HG03039 (cell line): ENCODE results near the gene IQCE.

ENCODE experiments used
- ATAC-seq: cut with Tn5 transposase; IDR thresholded peaks from one replicate; pipeline ENCODE4 v1.9.1; 2021; ENCODE audit warnings: mild to moderate bottlenecking, moderate library complexity; ENCODE audit not compliant: unreplicated experiment

IQCE gene

DNA sequence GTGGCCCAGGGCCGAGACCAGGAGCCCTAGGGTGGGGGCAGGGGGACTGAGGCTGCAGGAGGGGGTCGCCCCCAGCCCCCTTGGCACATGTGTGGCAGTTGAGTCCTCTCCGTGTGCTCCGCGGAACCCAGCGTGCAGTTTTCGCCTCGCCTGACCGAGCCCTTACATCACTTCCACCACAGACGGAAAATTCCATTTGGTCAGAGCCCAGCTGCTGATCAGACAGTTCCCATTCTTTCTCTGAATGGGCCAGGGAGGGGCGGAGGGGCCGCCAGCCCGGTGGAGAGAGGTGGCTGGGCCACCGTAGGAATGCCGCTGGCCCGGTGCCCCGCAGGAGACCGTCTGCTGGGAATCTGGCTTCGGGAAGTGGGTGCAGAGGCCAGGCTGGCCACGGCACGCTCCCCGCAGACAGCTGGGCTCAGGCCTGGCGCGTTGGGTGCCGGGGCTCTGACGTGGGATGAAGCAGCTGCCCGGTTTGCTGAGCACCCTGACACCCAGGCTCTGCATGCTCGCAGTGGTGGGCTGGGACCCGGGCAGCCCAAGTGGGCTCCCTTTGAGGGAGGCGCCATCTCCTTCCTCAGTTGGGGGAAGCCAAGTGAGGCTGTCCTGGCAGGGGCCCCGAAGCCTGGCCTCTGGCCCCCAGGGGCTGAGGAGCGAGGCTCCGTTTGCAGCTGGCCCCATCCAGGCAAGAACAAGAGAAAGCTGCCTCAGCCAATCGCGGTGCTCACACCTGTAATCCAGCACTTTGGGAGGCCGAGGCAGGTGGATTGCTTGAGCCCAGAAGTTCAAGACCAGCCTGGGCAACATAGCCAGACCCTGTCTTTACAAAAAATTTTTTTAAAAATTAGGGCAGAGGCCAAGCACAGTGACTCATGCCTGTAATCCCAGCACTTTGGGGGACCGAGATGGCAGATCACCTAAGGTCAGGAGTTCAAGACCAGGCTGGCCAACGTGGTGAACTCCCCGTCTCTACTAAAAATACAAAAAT is 82.9 kb downstream of the IQCE start:
- ATAC-seq, result no peak

GRCh38 chr7:2643386-2644219 is 84.8 kb downstream of the IQCE start:
- no peak for ATAC-seq

DNA sequence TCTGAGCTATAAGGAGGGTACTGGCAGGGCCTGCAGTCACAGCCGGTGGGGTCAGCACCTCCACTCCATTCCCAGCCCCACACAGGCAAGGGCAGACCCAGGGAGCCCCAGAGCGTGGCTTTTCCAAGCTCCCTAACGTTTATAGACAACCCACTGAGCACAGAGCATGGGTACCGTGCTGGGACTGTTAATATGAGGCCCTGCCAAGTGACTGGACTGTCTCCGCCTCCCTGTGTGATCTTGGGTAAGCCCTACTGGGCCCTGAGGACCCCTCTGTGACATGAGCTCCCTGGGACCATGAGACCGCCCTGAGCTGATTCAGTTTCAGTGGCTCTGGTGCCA is 85.4 kb downstream of the IQCE start:
- no peak for ATAC-seq

DNA sequence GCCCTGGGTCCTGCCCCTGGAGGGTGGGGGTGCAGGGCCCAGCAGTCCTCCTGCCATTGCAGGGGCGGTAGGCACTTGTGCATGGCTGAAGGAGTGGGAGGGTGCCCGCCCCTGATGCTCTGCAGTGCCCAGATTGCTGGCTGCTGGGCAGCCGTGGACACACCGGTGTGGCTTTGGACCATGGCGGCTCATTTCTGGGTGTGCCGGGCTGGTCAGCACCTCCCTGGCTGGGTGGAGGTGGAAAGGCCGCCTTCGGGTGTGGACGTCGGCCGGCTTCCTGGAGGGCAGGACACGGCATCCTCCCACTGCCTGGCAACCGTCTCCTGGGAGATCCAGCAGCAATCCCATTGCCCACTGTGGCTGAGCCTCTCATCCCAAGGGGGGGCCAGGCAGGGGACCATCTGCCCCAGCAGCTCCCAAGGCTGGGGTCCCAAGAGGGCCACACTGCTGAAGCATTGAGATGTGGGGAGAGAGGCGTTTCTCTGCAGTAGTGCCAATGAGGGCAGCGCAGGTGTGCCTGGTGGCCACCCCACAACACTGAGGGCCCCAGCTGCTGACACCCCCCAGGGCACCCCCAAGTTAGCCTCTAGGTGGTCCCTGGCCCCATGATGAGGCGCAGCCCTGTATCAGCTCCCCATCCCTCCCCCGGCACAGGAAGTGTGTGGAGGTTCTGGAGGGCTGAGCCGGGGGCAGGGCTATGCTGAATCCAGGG is 85.9 kb downstream of the IQCE start:
- no peak for ATAC-seq

GRCh38 chr7:2645274-2645868 is 86.6 kb downstream of the IQCE start:
- ATAC-seq, result no peak

GRCh38 chr7:2646336-2646679 is 87.5 kb downstream of the IQCE start:
- no peak for ATAC-seq

GRCh38 chr7:2646680-2647571 is 88.1 kb downstream of the IQCE start:
- no peak for ATAC-seq

- ATAC-seq, result no peak
Observed at GRCh38 chr7:2647594-2648172, 88.9 kb downstream of the IQCE start.

- no peak for ATAC-seq
Observed at GRCh38 chr7:2649139-2649838, 90.5 kb downstream of the IQCE start.

GRCh38 chr7:2649991-2650390 is 91.2 kb downstream of the IQCE start:
- no peak for ATAC-seq

GRCh38 chr7:2650451-2650850 is 91.7 kb downstream of the IQCE start:
- ATAC-seq, result no peak

GRCh38 chr7:2651336-2651735 is 92.6 kb downstream of the IQCE start:
- no peak for ATAC-seq

- no peak for ATAC-seq
Observed at GRCh38 chr7:2651847-2652735, 93.3 kb downstream of the IQCE start.

DNA sequence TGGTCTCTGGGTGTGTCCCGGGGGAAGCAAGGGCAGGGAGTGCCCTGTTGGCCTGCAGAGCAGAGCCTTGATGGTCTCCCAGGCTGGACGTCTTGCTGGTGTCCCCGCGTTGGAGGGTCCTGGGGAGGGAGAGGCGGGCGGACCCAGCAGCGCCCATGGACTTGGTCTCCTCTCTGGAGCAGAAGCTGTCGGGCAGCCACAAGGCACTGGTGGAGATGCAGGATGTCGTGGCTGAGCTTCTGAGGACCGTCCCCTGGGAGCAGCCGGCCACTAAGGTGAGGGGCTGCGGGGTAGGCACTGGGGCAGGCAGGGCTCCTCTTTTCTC is 93.9 kb downstream of the IQCE start:
- ATAC-seq, result no peak

DNA sequence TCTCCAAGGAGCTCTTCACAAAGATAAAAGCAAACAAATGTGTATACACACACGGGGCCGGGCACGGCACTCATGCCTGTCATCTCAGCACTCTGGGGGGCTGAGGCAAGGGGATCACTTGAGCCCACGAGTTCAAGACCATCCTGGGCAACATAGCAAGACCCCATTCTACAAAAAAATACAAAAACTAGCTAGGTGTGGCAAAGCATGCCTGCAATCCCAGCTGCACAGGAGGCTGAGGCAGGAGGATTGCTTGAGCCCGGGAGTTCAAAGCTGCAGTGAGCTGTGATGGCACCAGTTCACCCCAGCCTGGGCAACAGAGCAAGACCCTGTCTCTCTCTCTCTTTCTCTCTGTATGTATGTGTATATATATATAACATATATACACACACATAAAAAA is 95.3 kb downstream of the IQCE start:
- no peak for ATAC-seq

DNA sequence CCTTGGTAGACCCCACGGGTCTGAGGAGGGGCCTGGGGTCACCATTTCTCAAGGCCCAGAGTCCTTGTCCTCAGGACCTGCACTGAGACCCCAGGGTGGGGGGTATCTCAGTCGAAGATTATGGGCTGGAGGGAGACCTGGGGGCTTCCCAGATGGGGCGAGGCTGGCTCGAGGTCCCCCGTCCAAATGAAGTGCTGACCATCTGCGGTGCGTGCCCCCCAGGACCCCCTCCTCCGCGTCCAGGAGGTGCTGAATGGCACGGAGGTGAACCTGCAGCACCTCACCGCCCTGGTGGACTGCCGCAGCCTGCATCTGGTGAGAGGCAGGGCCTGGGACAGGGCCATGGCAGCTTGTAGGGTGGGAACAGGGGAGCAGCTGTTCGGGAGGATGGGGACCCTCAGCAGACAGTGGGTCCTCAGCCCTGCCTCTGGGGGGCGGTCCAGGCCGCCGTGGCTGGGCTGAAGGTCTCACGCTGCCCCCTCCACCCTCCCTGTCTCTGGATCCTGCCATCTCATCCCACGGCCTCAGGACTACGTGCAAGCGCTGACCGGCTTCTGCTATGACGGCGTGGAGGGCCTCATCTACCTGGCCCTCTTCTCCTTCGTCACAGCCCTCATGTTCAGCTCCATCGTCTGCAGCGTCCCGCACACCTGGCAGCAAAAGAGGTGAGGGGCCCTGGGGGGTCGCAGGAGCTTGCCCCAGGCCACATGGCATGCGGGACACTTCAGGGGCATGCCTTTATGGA is 97.3 kb downstream of the IQCE start:
- no peak for ATAC-seq

GRCh38 chr7:2657208-2657607 is 98.4 kb downstream of the IQCE start:
- no peak for ATAC-seq
